Fibroblast of pulmonary artery (primary cell): Measurements from ENCODE around the gene ZDHHC11.
"Not testable (repeated sequence)": the region's sequence is repeated elsewhere in the genome, so short reads cannot be mapped to it uniquely, and the experiment has no call there.

ENCODE experiments used
- DNase-seq: peaks from one replicate; pipeline ENCODE4 v3.0.0-alpha.2; 2010; ENCODE audit warnings: low read depth
- H3K4me3 ChIP-seq: replicated peaks from 2 replicates; pipeline ENCODE4 v1.5.1; 2011; ENCODE audit warnings: low read depth, mild to moderate bottlenecking, control low read depth, low read length, moderate library complexity
- TF ChIP-seq, protein P1 (sequence below): IDR thresholded peaks from 2 replicates; pipeline ENCODE4 v1.5.1; 2011; ENCODE audit warnings: mild to moderate bottlenecking, control low read depth, low read length, inconsistent platforms; ENCODE audit errors: missing control alignments

Gene ZDHHC11

DNA sequence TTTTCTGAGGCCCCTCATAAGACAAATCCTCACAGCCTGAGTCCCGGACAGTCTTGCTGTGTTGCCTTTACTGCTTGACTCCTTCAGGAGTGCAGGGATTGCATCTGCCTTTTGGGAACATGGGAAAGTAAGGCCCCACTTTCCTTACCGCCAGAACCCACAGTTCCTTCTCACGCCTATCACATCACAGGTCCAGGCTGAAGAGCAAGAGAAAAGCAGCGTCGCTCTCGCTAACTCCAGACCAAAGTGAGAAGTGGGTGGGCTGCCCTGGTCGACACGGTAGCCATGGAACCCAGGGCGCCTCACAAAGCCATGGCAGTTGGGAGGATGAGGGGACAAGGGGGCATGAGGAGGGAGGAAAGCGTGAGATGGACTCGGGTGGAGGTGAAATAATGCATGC lies 7.9 kb upstream of the ZDHHC11 start:
- TF ChIP-seq, protein P1, sequence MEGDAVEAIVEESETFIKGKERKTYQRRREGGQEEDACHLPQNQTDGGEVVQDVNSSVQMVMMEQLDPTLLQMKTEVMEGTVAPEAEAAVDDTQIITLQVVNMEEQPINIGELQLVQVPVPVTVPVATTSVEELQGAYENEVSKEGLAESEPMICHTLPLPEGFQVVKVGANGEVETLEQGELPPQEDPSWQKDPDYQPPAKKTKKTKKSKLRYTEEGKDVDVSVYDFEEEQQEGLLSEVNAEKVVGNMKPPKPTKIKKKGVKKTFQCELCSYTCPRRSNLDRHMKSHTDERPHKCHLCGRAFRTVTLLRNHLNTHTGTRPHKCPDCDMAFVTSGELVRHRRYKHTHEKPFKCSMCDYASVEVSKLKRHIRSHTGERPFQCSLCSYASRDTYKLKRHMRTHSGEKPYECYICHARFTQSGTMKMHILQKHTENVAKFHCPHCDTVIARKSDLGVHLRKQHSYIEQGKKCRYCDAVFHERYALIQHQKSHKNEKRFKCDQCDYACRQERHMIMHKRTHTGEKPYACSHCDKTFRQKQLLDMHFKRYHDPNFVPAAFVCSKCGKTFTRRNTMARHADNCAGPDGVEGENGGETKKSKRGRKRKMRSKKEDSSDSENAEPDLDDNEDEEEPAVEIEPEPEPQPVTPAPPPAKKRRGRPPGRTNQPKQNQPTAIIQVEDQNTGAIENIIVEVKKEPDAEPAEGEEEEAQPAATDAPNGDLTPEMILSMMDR = no peak
- H3K4me3 ChIP-seq = no peak overlapping the region
- DNase-seq = no peak

DNA sequence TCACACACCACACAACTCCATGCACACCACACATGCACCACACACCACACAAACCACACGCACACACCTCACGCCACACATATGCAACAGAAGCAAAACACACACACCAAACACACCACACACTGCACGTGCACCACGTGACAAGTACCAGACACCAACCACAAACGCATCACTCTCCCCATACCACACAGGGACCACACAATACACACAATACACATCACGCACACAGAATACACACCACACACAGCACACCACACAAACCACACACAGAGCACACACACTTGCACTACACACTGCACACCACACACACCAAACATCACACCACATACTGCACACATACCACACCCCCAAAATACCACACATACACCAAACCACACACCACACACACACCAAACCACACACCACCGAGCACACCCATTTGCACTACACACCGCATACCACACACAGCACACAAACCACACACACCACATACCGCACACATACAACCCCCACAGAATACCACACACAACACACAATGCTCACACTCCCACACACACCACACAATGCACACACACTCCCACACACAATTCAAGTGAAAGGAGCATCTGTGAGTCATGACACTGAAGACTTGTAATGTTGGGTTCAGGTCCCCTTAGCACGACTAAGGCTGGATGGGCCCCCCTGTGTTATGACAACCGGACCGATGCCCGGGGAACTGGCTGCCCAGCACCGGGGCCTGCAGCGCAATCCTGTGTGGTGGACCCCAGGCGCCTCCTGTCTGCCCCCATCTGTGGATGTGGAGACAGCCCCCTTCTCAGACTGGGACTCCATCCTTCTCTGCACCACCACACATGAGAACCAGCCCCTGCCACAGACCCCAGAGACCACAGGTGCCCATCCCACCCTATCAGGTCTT lies 6.0 kb upstream of the ZDHHC11 start:
- peak; percentile 16 for DNase-seq
- TF ChIP-seq, protein P1 = no peak
- no peak overlapping the region for H3K4me3 ChIP-seq

DNA sequence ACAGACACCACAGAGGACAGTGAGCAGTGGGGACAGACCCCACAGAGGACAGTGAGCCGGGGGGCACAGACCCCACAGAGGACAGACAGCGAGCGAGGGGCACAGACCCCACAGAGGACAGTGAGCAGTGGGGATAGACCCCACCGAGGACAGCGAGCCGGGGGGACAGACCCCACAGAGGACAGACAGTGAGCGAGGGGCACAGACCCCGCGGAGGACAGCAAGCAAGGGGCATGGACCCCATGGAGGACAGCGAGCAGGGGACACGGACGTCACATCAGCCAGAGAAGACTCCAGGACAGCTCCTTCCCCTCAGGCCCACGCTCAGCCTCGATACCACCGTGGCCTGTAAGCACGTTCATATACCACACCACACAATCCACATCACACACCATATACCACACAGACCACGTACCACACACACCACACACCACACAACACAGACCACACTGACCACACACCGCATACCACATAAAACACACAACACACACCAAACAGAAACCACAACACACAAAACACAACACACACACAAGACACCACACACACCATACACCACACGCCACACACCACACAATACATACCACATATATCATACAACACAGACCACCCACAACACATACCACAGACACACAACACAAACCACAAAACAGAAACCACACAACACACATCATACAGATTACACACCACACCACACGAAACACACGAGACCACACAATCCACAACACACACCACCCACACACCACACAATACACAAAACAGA lies 5.2 kb upstream of the ZDHHC11 start:
- no peak for DNase-seq
- TF ChIP-seq, protein P1 = no peak
- H3K4me3 ChIP-seq = no peak overlapping the region

DNA sequence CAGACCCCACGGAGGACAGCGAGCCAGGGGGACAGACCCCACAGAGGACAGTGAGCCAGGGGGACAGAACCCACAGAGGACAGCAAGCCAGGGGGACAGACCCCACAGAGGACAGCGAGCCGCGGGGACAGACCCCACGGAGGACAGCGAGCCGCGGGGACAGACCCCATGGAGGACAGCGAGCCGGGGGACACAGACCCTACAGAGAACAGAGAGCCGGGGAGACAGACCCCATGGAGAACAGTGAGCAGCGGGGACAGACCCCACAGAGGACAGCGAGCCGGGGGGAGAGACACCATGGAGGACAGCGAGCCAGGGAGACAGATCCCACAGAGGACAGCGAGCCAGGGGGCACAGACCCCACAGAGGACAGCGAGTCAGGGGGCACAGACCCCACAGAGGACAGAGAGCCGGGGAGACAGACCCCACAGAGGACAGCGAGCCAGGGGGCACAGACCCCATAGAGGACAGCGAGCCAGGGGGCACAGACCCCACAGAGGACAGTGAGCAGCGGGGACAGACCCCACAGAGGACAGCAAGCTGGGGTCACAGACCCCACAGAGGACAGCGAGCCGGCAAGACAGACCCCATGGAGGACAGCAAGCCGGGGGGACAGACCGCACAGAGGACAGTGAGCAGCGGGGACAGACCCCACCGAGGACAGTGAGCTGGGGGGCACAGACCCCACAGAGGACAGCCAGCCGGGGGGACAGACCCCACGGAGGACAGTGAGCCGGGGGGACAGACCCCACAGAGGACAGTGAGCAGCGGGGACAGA lies 4.4 kb upstream of the ZDHHC11 start:
- no peak overlapping the region for H3K4me3 ChIP-seq
- no peak for DNase-seq
- TF ChIP-seq, protein P1 = no peak

DNA sequence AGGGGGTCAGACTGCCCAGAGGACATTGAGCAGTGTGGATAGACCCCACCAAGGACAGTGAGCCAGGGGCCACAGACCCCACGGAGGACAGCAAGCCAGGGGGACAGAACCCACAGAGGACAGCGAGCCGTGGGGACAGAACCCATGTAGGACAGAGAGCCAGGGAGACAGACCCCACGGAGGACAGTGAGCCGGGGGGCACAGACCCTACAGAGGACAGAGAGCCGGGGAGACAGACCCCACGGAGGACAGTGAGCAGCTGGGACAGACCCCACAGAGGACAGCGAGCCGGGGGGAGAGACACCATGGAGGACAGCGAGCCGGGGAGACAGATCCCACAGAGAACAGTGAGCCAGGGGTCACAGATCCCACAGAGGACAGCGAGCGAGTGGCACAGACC lies 3.4 kb upstream of the ZDHHC11 start:
- no peak for DNase-seq
- TF ChIP-seq, protein P1 = no peak
- no peak overlapping the region for H3K4me3 ChIP-seq

DNA sequence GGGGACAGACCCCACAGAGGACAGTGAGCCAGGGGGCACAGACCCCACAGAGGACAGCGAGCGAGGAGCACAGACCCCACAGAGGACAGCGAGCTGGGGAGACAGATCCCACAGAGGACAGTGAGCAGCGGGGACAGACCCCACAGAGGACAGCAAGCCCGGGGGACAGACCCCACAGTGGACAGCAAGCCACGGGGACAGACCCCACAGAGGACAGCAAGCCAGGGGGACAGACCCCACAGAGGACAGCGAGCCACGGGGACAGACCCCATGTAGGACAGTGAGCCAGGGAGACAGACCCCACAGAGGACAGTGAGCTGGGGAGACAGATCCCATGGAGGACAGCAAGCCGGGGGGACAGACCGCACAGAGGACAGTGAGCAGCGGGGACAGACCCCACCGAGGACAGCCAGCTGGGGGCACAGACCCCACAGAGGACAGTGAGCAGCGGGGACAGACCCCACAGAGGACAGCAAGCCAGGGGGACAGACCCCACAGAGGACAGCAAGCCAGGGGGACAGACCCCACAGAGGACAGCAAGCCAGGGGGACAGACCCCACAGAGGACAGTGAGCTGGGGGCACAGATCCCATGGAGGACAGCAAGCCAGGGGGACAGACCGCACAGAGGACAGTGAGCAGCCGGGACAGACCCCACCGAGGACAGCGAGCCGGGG lies 2.8 kb upstream of the ZDHHC11 start:
- not testable (repeated sequence) for H3K4me3 ChIP-seq, DNase-seq
